Astrocyte (in vitro differentiated cells and primary cell): Measurements from ENCODE around the gene ARF1. TPM values are rescaled to one million over a fixed set of nuclear protein-coding genes. Genes with fewer than 3 reads are reported as not detected.

ENCODE experiments used
- DNase-seq: peaks from one replicate; pipeline ENCODE4 v3.0.0-alpha.2; 2010; ENCODE audit warnings: low read depth
- FAIRE-seq: peaks from 2 replicates; lab custom pipeline; 2011; peaks lifted over from hg19 to GRCh38; lab: Jason Lieb, UNC
- H2AFZ ChIP-seq: 2 replicates; pipeline ENCODE4 v1.6.0; 2012; ENCODE audit warnings: low read depth, low read length, inconsistent platforms
- H3K27ac ChIP-seq: 2 replicates; pipeline ENCODE4 v1.5.1; 2011; ENCODE audit warnings: low read depth, low read length, inconsistent platforms
- H3K27me3 ChIP-seq: 2 replicates; pipeline ENCODE4 v1.6.0; 2011; ENCODE audit warnings: low read length, inconsistent platforms; ENCODE audit not compliant: insufficient read depth
- H3K36me3 ChIP-seq: 2 replicates; pipeline ENCODE4 v1.5.1; 2011; ENCODE audit warnings: low read length, inconsistent platforms; ENCODE audit not compliant: insufficient read depth
- H3K4me1 ChIP-seq: 2 replicates; pipeline ENCODE4 v1.5.1; 2011; ENCODE audit warnings: low read length, inconsistent platforms; ENCODE audit not compliant: insufficient read depth
- H3K4me2 ChIP-seq: 2 replicates; pipeline ENCODE4 v1.6.0; 2012; ENCODE audit warnings: low read length, inconsistent platforms
- H3K4me3 ChIP-seq: 2 replicates; pipeline ENCODE4 v1.5.1; 2011; ENCODE audit warnings: low read depth, mild to moderate bottlenecking, low read length, inconsistent platforms; ENCODE audit not compliant: insufficient read depth
- H3K79me2 ChIP-seq: 2 replicates; pipeline ENCODE4 v1.6.0; 2012; ENCODE audit warnings: mild to moderate bottlenecking, low read length, inconsistent platforms; ENCODE audit not compliant: insufficient read depth
- H3K9ac ChIP-seq: 2 replicates; pipeline ENCODE4 v1.6.0; 2012; ENCODE audit warnings: mild to moderate bottlenecking, low read length, inconsistent platforms
- H3K9me3 ChIP-seq: 2 replicates; pipeline ENCODE4 v1.5.1; 2012; ENCODE audit warnings: low read depth, mild to moderate bottlenecking, low read length, inconsistent platforms; ENCODE audit not compliant: insufficient read depth
- H4K20me1 ChIP-seq: 2 replicates; pipeline ENCODE4 v1.6.0; 2012; ENCODE audit warnings: low read length, inconsistent platforms; ENCODE audit not compliant: insufficient read depth
- H3K27ac Mint-ChIP-seq: one replicate; pipeline ENCODE4 v1.8.0; 2021; ENCODE audit warnings: mild to moderate bottlenecking, mixed read lengths; ENCODE audit not compliant: unreplicated experiment
- H3K27me3 Mint-ChIP-seq: one replicate; pipeline ENCODE4 v1.8.0; 2021; ENCODE audit warnings: low read depth, mixed read lengths; ENCODE audit not compliant: unreplicated experiment
- H3K36me3 Mint-ChIP-seq: one replicate; pipeline ENCODE4 v1.8.0; 2021; ENCODE audit warnings: low read depth, mixed read lengths; ENCODE audit not compliant: unreplicated experiment
- H3K4me1 Mint-ChIP-seq: one replicate; pipeline ENCODE4 v1.8.0; 2021; ENCODE audit warnings: low read depth, mixed read lengths; ENCODE audit not compliant: unreplicated experiment
- H3K4me3 Mint-ChIP-seq: one replicate; pipeline ENCODE4 v1.8.0; 2021; ENCODE audit warnings: mild to moderate bottlenecking, moderate library complexity, mixed read lengths; ENCODE audit not compliant: unreplicated experiment
- H3K9me3 Mint-ChIP-seq: one replicate; pipeline ENCODE4 v1.8.0; 2021; ENCODE audit warnings: mild to moderate bottlenecking, mixed read lengths; ENCODE audit not compliant: unreplicated experiment
- EZH2 ChIP-seq: IDR thresholded peaks from 2 replicates; pipeline ENCODE4 v1.6.1; 2012; ENCODE audit warnings: mild to moderate bottlenecking, low read length, inconsistent platforms; ENCODE audit not compliant: insufficient read depth
- total RNA-seq: library from RNA; stranded (reverse); gene quantifications from 2 replicates; pipeline ENCODE4 v1.2.1, GENCODE V29; 2021
- TF ChIP-seq, protein P1 (sequence below): IDR thresholded peaks from 2 replicates; pipeline ENCODE4 v1.5.1; 2011; ENCODE audit warnings: low read depth, mild to moderate bottlenecking, inconsistent platforms, low read length, moderate library complexity; ENCODE audit not compliant: insufficient read depth

Gene ARF1
- total RNA-seq, 1 donor from 2014 or later = 431 TPM

DNA sequence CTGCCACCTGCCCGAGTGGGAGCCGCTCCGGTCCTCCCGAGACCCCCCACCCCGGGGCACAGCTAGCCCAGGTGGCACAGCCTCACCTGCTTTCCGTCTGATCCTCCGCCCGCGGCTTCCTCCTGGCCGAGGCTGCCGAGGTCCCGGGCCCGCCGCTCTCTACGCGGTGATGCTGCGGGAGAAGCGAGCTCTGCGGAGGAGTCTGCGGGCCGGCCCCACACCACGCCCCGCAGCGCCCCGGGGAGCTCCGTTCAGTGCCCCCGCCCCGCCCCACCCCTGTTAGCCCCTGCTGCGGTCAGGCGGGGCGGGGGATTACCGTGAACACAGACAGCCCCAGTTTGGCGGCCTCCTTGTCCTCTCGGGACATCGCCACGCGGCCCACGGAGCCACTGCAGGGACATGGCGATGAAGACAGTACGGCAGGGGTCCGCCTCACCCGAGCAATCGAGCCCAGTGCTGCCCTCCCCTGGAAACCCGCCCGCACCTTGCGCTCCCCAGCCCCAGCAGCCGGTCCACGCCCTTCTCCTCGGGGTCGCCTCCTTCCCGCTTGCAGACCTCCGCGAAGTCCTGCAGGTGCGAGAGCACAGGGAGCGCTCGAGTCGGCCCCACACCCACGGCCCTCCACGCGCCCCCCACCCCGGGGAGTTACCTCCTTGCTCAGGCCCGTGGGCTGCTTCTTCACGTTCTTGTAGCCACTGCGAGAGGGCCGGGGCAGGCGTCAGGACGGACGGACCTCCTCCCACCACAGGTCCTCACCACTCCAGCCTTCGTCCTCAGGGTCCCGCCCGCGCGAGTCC lies 19.7 kb downstream of the ARF1 start:
- Mint-ChIP-seq H3K27me3 (no peaks in the 10 kb centered on the region), H3K9me3 (no peaks in the 10 kb centered on the region), H3K4me3 (peak overlapping the region; percentile 85), H3K4me1 (peaks cover 8% of the 10 kb centered on the region), H3K36me3 (peaks cover 15% of the 10 kb centered on the region), H3K27ac (no peak overlapping the region)
- no peak for FAIRE-seq
- no peak for TF ChIP-seq EZH2
- TF ChIP-seq, protein P1, sequence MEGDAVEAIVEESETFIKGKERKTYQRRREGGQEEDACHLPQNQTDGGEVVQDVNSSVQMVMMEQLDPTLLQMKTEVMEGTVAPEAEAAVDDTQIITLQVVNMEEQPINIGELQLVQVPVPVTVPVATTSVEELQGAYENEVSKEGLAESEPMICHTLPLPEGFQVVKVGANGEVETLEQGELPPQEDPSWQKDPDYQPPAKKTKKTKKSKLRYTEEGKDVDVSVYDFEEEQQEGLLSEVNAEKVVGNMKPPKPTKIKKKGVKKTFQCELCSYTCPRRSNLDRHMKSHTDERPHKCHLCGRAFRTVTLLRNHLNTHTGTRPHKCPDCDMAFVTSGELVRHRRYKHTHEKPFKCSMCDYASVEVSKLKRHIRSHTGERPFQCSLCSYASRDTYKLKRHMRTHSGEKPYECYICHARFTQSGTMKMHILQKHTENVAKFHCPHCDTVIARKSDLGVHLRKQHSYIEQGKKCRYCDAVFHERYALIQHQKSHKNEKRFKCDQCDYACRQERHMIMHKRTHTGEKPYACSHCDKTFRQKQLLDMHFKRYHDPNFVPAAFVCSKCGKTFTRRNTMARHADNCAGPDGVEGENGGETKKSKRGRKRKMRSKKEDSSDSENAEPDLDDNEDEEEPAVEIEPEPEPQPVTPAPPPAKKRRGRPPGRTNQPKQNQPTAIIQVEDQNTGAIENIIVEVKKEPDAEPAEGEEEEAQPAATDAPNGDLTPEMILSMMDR = no peak
- peaks cover 66% of the 10 kb centered on the region for H3K79me2 ChIP-seq
- no peaks in the 10 kb centered on the region for H3K9me3 ChIP-seq
- peak overlapping the region; percentile 39 for H2AFZ ChIP-seq
- H3K4me2 ChIP-seq = peak overlapping the region; percentile 90
- H4K20me1 ChIP-seq = peaks cover 48% of the 10 kb centered on the region
- peaks cover 15% of the 10 kb centered on the region for H3K36me3 ChIP-seq
- no peaks in the 10 kb centered on the region for H3K27me3 ChIP-seq
- peaks cover 4% of the 10 kb centered on the region for H3K4me1 ChIP-seq
- peak overlapping the region; percentile 84 for H3K9ac ChIP-seq
- DNase-seq = no peak
- H3K4me3 ChIP-seq = peak overlapping the region; percentile 61
- peak overlapping the region; percentile 12 for H3K27ac ChIP-seq

DNA sequence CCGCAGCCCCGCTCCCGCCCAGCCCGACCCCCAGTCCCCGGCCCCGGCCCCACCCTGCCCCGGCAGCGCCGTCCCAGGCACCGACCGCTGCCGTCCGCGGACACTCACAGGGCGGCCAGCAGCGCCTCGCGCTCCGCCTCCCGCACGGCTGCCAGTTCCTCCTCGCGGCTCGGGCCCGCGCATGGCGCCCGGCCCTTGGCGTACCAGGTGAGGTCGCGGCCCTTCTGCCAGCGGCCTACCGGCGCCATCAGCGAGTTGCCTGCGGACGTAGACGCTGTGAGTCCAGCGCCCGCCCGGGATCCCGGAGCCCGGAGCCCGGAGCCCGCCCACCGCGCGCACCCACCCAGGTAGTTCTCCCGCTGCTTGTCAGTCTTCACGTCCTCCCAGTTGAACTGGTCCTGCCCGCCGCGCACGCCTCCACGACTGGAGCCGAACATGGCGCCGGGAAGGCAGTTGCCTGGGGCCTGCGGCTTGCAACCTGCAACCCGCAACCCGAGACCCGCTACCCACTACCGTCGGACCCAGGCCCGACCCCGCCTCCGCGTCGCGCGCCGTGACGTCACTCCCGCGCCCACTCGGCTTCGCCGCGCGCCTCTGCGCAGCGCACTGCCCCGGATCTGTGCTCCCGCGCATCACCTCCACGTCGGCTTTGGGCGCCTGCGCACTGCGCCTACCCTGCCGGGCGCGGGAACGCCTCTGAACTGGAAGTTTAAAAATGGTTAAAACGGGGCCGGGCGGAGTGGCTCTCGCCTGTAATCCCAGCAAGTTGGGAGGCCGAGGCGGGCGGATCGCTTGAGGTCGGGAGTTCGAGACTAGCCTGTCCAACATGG lies 20.5 kb downstream of the ARF1 start, which contains the start of gene C1orf35:
C1orf35 (minus strand) TSS at position 535 of the 830 bp plus-strand sequence; CDS start at position 437, 98 bp downstream.
- peaks cover 4% of the 10 kb centered on the region for H3K4me1 ChIP-seq
- FAIRE-seq = no peak
- peaks cover 12% of the 10 kb centered on the region for H3K36me3 ChIP-seq

More for the DNA sequence above, 20.5 kb downstream of the ARF1 start, which contains the start of gene C1orf35:
- H3K79me2 ChIP-seq = peaks cover 65% of the 10 kb centered on the region
- peak within 1 kb of the TSS; percentile 90 for H3K4me2 ChIP-seq
- peak within 1 kb of the TSS; percentile 70 for H3K27ac ChIP-seq
- H3K9me3 Mint-ChIP-seq = no peaks in the 10 kb centered on the region
- H3K4me3 Mint-ChIP-seq = peak within 1 kb of the TSS; percentile 91
- H3K27me3 Mint-ChIP-seq = no peaks in the 10 kb centered on the region
- TF ChIP-seq, protein P1 = no peak
- no peak for TF ChIP-seq EZH2
- peaks cover 8% of the 10 kb centered on the region for H3K36me3 Mint-ChIP-seq
- H3K4me1 Mint-ChIP-seq = peaks cover 8% of the 10 kb centered on the region
- peak within 1 kb of the TSS; percentile 93 for H2AFZ ChIP-seq
- peak within 1 kb of the TSS; percentile 81 for H3K4me3 ChIP-seq
- peak within 1 kb of the TSS; percentile 84 for H3K9ac ChIP-seq
- no peaks in the 10 kb centered on the region for H3K9me3 ChIP-seq
- peak within 1 kb of the TSS; percentile 85 for H3K27ac Mint-ChIP-seq
- DNase-seq = peak; percentile 75
- H4K20me1 ChIP-seq = peaks cover 40% of the 10 kb centered on the region
- no peaks in the 10 kb centered on the region for H3K27me3 ChIP-seq
